ENCODE measurements around the gene JADE2.
"Not testable (repeated sequence)": the region's sequence is repeated elsewhere in the genome, so short reads cannot be mapped to it uniquely, and the experiment has no call there.

Gene JADE2

GRCh38 chr5:134552301-134552700 is 26.8 kb downstream of the JADE2 start:
- DNase-seq (ENCODE audit: low spot score) = no peak

- DNase-seq (ENCODE audit: low spot score) = not testable (repeated sequence)
These were observed 27.2 kb downstream of the JADE2 start for GRCh38 chr5:134552716-134553115.

GRCh38 chr5:134553821-134554267 is 28.4 kb downstream of the JADE2 start:
- DNase-seq (ENCODE audit: low spot score) = no peak

- no peak for DNase-seq (ENCODE audit: low spot score)
These were observed 29.1 kb downstream of the JADE2 start for GRCh38 chr5:134554319-134555222.

- no peak for DNase-seq (ENCODE audit: low spot score)
These were observed 29.9 kb downstream of the JADE2 start for GRCh38 chr5:134555223-134555889.

- no peak for DNase-seq (ENCODE audit: low spot score)
These were observed 30.4 kb downstream of the JADE2 start for GRCh38 chr5:134555890-134556311.

- not testable (repeated sequence) for DNase-seq (ENCODE audit: low spot score)
These were observed 31.1 kb downstream of the JADE2 start for GRCh38 chr5:134556588-134556987.

- no peak for DNase-seq (ENCODE audit: low spot score)
These were observed 31.5 kb downstream of the JADE2 start for GRCh38 chr5:134556994-134557393.

- DNase-seq (ENCODE audit: low spot score) = no peak
These were observed 34.2 kb downstream of the JADE2 start for GRCh38 chr5:134559672-134560071.

- no peak for DNase-seq (ENCODE audit: low spot score)
These were observed 35.2 kb downstream of the JADE2 start for GRCh38 chr5:134560698-134561097.

- no peak for DNase-seq (ENCODE audit: low spot score)
These were observed 36.4 kb downstream of the JADE2 start for GRCh38 chr5:134561871-134562296.

- DNase-seq (ENCODE audit: low spot score) = no peak
These were observed 37.8 kb downstream of the JADE2 start for GRCh38 chr5:134563221-134563620.

- no peak for DNase-seq (ENCODE audit: low spot score)
These were observed 38.5 kb downstream of the JADE2 start for GRCh38 chr5:134563962-134564361.

GRCh38 chr5:134564396-134564795 is 38.9 kb downstream of the JADE2 start:
- DNase-seq (ENCODE audit: low spot score) = no peak

- DNase-seq (ENCODE audit: low spot score) = no peak
These were observed 40.6 kb downstream of the JADE2 start for GRCh38 chr5:134565791-134566740.

- no peak for DNase-seq (ENCODE audit: low spot score)
These were observed 41.3 kb downstream of the JADE2 start for GRCh38 chr5:134566741-134567221.

- DNase-seq (ENCODE audit: low spot score) = no peak
These were observed 42.3 kb downstream of the JADE2 start for GRCh38 chr5:134567641-134568336.

- DNase-seq (ENCODE audit: low spot score) = no peak
These were observed 42.8 kb downstream of the JADE2 start for GRCh38 chr5:134568337-134568700.

GRCh38 chr5:134568761-134569695 is 43.6 kb downstream of the JADE2 start:
- DNase-seq (ENCODE audit: low spot score) = no peak

GRCh38 chr5:134569758-134570364 is 44.4 kb downstream of the JADE2 start:
- DNase-seq (ENCODE audit: low spot score) = no peak

All from HuH-7.5 (cell line).